GM12874 (cell line): ENCODE data around the gene DNAH14.

Source experiments
- CTCF ChIP-seq: IDR thresholded peaks from 2 replicates; pipeline ENCODE4 v1.5.1; 2011; ENCODE audit warnings: low read depth, mild to moderate bottlenecking, control low read depth, low read length, moderate library complexity; ENCODE audit not compliant: insufficient read depth

The DNAH14 gene

DNA sequence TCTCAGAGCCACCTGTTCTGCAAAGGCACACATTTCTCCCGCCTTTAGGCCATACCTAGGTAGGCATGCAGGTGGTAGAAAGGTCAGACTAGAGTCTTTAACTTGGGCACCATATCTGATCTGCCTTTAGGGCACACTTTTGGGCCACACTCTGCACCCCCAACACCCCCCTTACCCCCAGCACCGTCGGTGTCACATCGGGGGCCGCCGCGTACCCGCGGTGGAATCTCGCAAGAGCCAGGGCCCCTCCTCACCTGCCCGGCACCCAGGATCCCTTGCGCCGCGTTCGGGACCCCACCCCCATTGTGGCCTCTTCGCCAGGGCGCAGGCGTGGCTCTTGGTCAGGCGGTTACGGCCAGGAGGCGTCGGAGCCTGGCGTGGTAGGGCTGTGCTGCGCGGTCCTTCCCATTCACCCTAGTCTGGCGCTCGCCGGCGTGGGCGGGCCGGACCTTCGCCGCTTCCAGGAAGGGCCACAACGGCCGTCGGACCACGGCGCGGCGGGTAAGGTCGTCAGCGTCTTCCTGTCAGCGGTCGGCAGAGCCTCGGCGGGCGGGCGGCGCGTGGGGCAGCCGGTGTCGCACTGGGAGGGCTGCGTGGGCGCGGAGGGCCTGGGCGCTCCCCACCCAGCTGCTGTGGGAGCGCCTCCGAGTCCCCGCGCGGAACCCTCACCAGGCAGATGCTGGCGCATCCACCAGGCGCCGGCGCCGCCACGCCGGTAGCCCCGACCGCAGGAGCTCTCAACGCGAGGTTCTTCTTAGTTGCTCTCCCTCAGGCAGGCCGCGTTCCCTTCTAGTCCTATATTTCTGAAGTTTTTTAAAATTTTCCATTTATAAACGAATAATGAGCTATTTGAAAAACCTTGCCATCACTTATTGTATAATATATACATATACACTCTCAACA, at the start of gene DNAH14:
Gene DNAH14 (plus strand): TSS at position 341 of the 903 bp plus-strand sequence. CDS start 23,028 bp downstream, outside the sequence.
- TF ChIP-seq CTCF = no peak

GRCh38 chr1:224880593-224881307, 48.7 kb upstream of the DNAH14 start:
- TF ChIP-seq CTCF = no peak

GRCh38 chr1:224881762-224882211, 47.7 kb upstream of the DNAH14 start:
- TF ChIP-seq CTCF = no peak

- no peak for TF ChIP-seq CTCF
Observed at GRCh38 chr1:224882264-224882663, 47.2 kb upstream of the DNAH14 start.

- no peak for TF ChIP-seq CTCF
Observed at GRCh38 chr1:224883091-224883490, 46.4 kb upstream of the DNAH14 start.

GRCh38 chr1:224884361-224884801, 45.1 kb upstream of the DNAH14 start:
- TF ChIP-seq CTCF = no peak

- TF ChIP-seq CTCF = no peak
Observed at GRCh38 chr1:224894915-224895314, 34.6 kb upstream of the DNAH14 start.
